OCI-LY7 (cell line): Measurements from ENCODE around the gene ULBP3.

Experiments
- EZH2phosphoT487 ChIP-seq: fragments of 200-600 bp; sonication (generic); IDR thresholded peaks from 2 replicates; pipeline ENCODE4 v1.6.1; 2018; ENCODE audit warnings: low read depth, borderline replicate concordance, mild to moderate bottlenecking, mixed run types, antibody characterized with exemption, low read length, moderate library complexity, mixed read lengths
- TF ChIP-seq, protein P1 (sequence below): fragments of 200-600 bp; sonication (generic); conservative IDR thresholded peaks from 2 replicates; pipeline ENCODE4 v1.5.1; 2014; ENCODE audit warnings: mild to moderate bottlenecking, antibody characterized with exemption, low read length, moderate library complexity, mixed read lengths

DNA sequence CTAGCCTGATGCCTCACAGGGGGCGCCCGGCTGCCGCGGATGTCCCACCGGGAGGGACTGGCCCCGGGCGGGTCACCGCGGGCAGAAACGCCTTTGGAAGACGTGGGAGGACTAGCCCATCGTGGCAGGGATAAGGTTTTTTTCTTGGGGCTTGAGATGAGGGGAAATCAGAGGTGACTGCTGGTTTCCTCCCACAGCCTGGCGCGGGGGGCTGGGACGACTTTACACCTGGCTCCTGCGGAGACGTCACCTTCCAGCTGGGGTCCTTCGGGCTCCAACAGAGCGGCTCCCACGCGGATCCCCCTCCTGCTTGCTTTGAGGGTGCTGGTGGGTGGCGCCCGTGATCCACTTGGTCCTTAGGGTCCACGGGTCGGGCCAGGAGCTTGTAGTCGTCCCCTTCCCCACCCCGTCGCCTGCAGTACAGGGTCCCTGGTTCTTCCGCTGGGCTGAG is 11.4 kb downstream of the ULBP3 start:
- TF ChIP-seq, protein P1, sequence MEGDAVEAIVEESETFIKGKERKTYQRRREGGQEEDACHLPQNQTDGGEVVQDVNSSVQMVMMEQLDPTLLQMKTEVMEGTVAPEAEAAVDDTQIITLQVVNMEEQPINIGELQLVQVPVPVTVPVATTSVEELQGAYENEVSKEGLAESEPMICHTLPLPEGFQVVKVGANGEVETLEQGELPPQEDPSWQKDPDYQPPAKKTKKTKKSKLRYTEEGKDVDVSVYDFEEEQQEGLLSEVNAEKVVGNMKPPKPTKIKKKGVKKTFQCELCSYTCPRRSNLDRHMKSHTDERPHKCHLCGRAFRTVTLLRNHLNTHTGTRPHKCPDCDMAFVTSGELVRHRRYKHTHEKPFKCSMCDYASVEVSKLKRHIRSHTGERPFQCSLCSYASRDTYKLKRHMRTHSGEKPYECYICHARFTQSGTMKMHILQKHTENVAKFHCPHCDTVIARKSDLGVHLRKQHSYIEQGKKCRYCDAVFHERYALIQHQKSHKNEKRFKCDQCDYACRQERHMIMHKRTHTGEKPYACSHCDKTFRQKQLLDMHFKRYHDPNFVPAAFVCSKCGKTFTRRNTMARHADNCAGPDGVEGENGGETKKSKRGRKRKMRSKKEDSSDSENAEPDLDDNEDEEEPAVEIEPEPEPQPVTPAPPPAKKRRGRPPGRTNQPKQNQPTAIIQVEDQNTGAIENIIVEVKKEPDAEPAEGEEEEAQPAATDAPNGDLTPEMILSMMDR, result no peak
- no peak for TF ChIP-seq EZH2phosphoT487
